ENCODE measurements around the gene ACO2.

DNA sequence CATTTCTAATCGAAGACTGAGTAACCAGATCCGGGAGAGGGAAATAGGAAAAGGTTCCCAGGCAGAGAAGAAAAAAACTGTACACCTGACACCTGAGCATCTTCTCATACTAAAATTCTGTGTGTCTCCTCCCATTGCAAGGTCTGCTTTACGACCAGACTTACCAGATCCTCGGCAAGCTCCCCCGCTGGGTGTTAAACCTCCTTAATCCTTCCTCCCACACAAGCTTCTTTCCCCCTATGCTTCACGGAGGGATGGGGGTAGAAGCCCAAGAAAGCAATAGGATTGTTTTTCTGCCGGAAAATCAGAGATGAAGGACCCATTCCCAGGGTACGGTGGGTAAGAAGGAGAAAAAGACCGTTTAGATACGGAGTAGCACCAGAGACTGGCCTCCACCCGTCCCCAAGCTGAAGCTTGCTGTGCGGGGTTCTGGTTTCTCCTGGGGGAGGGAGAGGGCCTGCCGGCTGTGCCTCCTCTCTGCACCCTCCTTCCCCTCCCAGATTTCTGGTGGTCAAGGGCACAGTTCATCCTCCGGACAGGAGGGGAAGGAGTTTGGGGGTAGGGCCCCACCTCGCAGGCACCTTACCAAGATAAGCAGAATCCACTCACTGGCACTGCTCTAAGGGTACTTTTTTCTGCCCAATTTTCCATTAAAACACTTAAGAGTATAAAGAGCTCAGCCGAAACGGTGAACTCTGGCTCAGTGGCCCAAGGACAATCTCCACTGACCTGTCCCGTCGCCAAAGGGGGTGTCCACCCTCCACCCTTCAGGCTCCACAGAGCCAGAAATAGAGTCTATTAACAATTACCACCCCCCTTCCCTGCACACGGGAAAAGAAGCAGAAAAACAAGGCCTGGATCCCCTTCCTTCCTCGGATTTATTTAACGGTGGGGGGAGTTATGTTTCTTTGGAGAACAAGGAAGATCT lies 23.5 kb upstream of the ACO2 start:
- TF ChIP-seq, protein P1, sequence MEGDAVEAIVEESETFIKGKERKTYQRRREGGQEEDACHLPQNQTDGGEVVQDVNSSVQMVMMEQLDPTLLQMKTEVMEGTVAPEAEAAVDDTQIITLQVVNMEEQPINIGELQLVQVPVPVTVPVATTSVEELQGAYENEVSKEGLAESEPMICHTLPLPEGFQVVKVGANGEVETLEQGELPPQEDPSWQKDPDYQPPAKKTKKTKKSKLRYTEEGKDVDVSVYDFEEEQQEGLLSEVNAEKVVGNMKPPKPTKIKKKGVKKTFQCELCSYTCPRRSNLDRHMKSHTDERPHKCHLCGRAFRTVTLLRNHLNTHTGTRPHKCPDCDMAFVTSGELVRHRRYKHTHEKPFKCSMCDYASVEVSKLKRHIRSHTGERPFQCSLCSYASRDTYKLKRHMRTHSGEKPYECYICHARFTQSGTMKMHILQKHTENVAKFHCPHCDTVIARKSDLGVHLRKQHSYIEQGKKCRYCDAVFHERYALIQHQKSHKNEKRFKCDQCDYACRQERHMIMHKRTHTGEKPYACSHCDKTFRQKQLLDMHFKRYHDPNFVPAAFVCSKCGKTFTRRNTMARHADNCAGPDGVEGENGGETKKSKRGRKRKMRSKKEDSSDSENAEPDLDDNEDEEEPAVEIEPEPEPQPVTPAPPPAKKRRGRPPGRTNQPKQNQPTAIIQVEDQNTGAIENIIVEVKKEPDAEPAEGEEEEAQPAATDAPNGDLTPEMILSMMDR (conservative IDR thresholded peaks at IDR 0.05) = no peak
- TF ChIP-seq EZH2 (IDR thresholded peaks at IDR 0.05; ENCODE audit: low read depth) = no peak
